Lower leg skin (tissue), 3 donors: ENCODE data around the gene SHCBP1L.

Experiments
- CTCF ChIP-seq, 3 donors: fragments of 450-650 bp; IDR thresholded peaks; one replicate each; pipeline ENCODE4 v1.5.1; 2016; ENCODE audit warnings: antibody characterized with exemption in 3 of 3, mild to moderate bottlenecking in 3 of 3, moderate library complexity in 2 of 3
- POLR2A ChIP-seq, 2 donors: fragments of 450-650 bp; IDR thresholded peaks; one replicate each; pipeline ENCODE4 v1.6.1; 2016 to 2017; ENCODE audit warnings: antibody characterized with exemption in 2 of 2, mild to moderate bottlenecking in 1 of 2, moderate library complexity in 1 of 2

- TF ChIP-seq CTCF (IDR thresholded peaks at IDR 0.05), result no peak
- TF ChIP-seq POLR2A (IDR thresholded peaks at IDR 0.05), result no peak
These were observed 80.1 kb downstream of the SHCBP1L start for GRCh38 chr1:182872881-182873280.
